HG02840 (cell line): ENCODE measurements around the gene TSPYL4.
"Not testable (repeated sequence)": the region's sequence is repeated elsewhere in the genome, so short reads cannot be mapped to it uniquely, and the experiment has no call there.

Source experiments
- ATAC-seq: cut with Tn5 transposase; IDR thresholded peaks from one replicate; pipeline ENCODE4 v1.9.1; 2021; ENCODE audit warnings: mild to moderate bottlenecking, moderate library complexity, moderate number of reproducible peaks; ENCODE audit not compliant: unreplicated experiment, low FRiP score

Gene TSPYL4

DNA sequence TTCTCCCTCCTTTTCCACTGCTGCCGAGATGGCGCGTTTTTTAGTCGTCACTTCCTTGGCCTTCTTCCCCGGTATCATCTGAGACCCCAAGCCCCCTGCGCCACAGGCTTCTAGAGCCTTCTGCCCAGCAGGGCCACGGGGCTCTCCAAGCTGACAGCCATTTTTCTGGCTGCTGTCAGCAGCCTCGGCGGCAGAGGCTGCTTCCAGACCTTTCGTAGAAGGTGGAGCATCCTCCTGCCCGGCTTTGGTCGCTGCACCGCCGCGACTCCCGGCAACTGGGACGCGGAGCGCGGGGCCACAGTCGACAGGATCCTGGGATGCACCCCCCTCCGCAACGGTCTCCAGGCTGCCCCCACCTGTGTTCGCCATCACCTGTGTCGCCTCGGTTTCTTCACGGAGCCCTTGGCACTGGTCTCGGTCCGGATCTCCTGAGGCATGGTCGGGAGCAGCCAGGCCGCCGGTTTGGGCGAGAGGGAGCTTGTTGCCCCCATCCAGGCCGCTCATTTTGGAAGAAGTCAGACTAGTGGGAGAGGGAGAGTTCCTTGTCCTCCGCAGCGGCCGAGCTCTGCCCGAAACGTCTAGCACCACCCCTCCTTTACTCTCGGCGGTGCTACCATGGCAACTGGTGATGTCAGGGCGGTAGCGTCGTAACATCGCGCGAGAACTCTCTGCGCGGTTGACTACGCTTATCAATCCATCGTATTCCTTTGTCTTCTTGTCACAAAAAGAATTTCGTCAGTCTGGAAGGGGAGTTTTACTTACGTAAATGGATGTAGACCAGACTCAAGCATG is at the start of gene TSPYL4:
Gene TSPYL4 (minus strand): TSS at position 571 of the 792 bp plus-strand sequence. CDS start 67 bp downstream, at position 504.
- ATAC-seq, result peak; percentile 99

DNA sequence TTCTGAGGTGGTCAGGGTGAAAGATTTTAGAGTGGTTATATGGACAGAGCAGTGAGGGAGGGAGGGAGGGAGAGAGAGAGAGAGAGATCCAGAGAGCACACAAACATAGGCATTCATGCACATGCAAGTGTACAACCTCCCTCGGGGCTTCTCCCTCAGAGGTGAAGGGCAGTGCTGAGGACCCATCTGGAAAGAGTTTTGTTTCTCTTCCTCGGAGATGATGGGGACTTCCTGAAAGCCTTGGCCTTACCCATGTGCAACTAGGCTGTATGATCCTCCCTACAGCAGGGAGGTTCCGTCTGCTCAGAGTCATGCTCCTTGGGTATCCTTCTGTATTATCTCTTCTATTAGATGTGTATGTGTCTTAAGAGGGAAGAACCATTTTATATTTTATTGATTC is 47.2 kb upstream of the TSPYL4 start:
- ATAC-seq, result no peak

DNA sequence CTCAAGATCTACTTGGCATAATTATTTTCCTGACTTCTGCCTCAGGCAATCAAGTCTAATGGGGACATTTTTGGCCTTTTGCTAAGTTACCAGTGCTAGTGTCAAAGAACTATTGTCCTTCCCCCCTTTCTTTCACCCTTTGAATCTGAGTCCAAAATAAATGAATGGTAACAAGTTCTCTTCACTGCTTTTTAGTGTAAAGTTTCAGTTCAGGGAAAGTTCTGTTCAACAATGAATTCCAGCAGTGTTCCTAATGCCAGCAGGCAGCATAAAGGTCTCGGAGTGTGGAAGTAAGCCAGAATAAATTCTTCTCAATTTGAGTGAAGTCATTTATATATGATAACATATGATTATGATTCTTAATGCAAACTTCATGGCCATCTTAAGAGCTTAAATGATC is 46.7 kb upstream of the TSPYL4 start:
- no peak for ATAC-seq

DNA sequence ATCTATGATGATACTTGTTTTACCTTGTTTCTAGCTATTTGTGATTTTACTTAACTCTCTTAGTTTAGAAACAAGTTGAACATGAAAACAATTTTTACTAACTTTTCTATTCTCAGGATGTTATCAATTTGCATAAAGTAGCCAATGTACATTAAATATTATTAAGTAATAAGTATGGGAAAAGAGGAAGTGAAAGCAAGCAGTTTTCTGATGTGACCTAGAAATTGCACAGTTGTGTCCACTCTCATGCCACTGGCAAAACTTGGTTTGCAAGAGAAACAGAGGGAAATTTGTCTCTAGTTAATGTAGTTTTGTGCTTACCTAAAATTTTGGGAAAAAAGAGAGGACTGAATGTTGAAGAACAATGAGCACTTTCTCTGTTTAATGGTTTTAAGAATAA is 45.1 kb upstream of the TSPYL4 start:
- ATAC-seq, result no peak

DNA sequence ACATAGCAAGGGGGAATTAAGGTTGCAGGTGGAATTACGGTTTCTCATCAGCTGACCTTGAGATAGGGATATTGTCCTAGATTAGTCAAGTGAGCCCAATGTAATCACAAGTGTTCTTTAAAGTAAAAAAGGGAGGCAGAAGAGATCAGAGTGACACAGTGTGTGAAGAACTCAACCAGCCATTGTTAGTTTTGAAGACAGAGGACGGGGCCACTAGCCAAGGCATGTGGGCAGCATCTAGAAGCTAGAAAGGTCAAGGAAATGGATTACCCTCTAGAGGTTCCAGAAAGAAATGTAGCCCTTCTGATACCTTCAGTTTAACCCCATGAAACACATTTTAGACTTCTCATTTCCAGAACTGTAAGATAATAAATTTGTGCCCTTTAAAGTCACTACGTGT is 44.4 kb upstream of the TSPYL4 start:
- ATAC-seq, result no peak

DNA sequence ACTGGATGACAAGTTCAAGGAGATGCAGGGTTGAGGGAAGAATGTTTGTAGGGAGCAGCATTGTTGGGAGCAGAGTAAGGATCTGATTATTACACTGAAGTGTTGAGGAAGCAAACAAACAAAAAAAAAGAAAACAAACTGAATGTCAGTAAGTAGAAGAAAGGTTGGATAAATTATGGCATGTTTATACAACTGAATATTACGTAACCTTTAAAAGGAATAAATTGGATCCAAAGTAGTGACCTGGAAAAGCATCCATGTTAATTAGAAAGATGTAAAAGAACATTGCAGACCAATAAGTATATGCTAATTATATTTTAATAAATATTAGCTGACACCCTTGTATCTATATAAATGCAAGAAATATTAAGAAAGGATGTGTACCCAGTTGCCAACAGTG is 38.7 kb upstream of the TSPYL4 start:
- no peak for ATAC-seq

DNA sequence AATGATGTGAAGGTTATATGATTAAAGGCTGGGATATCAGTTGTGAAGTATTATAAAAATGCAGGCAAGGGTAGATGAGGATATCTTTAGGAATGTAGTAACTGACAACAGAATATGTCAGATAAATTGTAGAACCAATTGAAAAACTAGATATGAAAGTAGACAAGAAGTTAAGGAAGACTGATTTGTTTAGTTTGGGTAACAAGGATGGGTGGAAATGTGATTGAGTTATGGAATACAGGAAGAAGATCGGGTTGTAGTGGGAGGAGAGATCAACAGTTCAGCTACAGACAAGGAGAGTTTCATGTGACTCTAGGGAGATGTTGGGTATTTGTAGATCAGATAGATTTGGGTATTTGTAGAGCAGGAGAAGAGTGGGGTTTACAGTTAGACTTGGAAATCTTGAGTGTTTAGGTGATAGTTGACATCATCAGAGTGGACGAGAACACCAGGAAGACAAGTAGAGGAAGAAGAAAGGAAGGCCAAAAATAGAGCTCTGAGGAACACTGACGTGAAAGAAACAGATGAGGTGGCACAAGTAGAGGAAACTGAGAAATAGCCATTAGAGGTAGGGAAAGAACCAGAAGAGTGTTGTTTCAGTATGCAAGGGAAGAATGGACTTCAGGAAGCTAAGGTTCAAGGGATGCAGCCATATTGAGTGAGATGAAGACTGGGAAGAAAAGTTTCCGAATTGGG is 38.0 kb upstream of the TSPYL4 start:
- ATAC-seq, result no peak

DNA sequence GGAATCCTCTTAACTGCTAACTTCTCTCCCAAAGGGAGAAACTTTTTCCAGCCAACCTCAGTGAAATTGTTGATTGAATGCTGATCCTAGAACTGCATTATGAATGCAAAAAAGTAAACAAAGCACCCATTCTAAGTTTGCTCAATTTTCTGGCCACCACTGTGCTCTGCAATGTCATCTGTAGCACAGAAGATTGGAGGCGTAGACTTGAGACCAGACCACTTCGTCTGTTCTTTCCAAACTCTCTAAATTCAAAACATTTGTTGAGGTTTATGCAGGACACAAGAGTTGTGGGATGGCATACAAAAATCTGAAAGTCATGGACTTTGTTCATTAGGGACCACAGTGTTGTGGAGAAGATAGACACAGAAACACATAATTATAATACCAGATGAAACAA is 36.9 kb upstream of the TSPYL4 start:
- no peak for ATAC-seq

DNA sequence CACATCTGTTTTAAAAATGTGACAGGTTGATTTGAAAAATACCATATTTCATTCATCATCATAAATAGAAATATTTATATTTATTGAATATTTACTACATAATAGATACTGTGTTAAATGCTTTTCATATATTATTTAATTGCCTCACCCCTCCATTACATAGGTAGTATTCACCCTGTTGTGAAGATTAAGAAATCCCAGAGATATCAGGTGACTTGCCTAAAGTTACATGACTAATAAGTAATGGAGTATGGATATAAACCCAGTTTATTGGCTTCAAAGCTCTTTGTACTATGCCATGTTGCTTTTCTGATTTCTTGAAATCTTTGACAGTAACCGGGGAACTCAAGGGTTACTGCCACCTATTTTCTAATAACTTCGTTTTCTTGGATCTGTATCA is 36.0 kb upstream of the TSPYL4 start:
- ATAC-seq, result no peak

DNA sequence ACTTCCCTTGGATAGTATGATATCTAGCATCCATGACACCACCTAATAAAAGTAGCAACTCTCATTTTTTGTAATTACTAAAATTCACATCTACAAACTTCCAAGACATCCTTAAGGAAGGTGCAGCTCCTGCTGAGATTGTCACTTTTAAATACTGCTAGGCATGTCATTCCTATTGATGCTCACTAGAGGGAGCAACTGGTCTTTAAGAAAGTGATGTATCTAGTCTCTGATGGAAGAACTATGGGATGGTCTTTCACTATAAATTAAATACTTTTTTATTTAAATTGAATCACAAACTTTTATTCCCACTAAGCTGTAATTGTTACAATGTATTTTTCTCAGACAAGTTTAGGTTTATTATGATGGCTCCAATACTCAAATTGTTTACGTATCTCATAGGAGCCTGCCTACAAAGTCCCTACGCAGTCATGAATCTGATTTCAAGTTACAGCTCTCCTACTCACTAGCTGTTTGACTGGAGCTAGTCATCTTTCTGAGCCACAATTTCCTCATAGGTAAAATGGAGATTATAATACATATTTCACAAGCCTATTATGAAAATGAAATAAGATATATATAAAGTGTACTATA is 33.9 kb upstream of the TSPYL4 start:
- ATAC-seq, result no peak

DNA sequence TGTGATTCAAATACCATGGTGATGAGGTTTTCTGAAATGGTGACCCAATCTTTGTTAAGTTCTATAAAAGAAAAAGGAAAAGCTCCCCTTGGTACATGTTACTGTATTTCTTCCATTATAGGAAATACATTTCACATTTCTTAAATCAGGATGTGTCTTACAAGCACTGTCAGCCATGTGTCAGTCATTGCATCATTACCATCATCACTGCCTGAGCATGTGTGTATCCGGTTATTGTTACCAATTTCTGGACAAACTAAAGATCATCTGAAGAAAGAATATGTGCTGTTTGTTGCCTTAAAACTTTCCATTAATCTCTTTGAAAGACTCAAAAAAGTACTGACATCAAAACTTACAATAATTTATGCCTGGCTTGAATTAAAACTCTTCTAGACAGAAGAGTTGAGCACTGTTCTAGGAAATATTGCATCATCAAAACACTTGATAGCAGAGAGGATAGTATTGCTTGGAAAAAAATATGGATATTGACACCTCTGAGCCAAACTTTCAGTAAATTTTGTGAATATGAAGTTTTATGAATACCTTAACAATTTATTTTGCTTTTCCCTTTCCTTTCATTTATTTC is 33.0 kb upstream of the TSPYL4 start:
- no peak for ATAC-seq

DNA sequence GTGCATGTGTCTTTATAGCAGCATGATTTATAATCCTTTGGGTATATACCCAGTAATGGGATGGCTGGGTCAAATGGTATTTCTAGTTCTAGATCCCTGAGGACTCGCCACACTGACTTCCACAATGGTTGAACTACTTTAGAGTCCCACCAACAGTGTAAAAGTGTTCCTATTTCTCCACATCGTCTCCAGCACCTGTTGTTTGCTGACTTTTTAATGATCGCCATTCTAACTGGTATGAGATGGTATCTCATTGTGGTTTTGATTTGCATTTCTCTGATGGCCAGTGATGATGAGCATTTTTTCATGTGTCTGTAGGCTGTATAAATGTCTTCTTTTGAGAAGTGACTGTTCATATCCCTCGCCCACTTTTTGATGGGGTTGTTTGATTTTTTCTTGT is 31.1 kb upstream of the TSPYL4 start:
- ATAC-seq, result not testable (repeated sequence)

DNA sequence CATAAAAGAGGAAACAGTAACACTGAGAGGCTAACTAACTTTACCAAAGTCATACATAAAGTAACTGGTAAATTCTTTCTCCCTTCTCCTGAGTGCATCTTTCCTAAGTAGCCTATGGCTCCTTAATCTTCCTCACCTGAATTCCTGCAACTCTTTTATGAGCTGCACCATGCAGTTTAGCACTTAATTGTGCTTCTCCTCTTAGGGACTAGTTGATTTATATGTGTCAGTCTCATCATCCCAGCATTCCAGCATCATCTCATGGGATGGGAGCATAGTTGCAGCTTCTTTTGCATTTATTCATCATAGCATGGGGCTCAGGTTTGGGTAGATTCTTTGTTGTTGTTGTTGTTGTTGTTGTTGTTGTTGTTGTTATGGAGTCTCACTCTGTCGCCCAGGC is 29.3 kb upstream of the TSPYL4 start:
- no peak for ATAC-seq

DNA sequence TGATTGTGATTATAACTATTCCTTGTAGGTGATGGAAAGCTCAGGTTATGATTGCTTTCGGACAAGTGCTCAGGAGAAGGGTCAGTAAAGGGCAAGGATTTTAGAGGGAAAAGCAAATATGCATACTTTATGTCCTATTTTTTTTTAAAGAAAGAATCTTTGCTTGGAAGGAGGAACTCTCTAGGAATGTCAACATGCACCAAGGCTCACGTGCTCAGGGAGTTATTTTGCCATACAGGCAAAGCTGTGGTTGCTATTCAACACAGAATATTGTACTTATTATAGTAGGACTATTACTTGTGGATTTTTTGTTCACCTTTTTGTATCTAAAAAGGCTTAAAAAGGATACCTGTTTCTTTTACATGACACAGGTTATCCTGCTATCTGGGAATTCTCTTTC is 28.8 kb upstream of the TSPYL4 start:
- ATAC-seq, result no peak

DNA sequence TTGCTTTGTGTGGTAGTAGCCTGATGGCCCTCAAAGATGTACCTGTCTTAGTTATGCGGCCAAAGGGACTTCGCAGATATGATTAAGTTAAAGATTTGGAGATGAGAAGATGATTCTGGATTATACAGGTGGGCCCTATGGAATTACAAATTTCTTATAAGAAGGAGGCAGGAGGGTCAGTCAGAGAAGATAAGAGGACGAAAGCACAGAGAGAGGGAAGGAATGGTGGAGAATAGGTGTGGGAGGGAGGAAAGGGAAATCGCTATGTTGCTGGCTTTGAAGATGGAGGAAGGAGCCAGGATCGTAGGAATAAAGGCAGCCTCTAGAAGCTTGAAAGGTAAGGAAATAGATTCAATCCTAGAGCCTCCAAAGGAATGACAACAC is 27.1 kb upstream of the TSPYL4 start:
- ATAC-seq, result no peak

DNA sequence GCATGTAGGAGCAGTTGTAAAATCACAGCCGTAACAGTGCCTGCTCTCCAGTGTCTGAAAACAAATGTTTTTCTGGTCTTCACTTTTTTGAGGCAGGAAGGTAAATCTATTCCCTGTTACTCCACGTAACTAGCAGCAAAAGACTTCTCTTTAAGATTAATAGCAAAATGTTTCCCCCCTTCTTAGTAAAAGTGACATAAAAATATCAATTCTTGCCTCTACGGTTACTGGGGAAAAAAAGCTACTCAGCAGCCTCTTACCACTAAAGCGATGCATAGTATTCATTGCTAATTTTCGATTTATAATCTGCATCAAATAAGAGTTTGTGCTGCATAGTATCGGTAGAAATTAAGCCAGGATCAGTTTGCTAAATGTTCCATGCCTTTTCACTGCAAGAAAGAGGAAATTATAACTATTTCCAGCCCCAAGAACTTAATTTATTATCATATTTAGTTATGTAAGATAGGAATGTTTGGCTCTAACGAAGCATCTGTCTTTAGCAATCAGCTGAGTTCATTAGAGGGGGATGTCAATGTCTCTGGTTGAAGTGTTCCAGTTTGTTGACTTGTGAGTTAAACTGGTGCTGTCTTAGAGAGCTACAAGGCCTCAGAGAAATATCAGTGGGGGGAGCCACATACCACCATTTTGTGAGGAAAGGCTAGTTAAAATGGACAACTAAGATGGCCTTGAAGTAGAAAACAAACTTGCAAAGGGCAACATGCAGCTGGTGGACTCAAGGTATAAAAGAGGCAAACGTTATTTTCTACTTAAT is 26.5 kb upstream of the TSPYL4 start:
- no peak for ATAC-seq

DNA sequence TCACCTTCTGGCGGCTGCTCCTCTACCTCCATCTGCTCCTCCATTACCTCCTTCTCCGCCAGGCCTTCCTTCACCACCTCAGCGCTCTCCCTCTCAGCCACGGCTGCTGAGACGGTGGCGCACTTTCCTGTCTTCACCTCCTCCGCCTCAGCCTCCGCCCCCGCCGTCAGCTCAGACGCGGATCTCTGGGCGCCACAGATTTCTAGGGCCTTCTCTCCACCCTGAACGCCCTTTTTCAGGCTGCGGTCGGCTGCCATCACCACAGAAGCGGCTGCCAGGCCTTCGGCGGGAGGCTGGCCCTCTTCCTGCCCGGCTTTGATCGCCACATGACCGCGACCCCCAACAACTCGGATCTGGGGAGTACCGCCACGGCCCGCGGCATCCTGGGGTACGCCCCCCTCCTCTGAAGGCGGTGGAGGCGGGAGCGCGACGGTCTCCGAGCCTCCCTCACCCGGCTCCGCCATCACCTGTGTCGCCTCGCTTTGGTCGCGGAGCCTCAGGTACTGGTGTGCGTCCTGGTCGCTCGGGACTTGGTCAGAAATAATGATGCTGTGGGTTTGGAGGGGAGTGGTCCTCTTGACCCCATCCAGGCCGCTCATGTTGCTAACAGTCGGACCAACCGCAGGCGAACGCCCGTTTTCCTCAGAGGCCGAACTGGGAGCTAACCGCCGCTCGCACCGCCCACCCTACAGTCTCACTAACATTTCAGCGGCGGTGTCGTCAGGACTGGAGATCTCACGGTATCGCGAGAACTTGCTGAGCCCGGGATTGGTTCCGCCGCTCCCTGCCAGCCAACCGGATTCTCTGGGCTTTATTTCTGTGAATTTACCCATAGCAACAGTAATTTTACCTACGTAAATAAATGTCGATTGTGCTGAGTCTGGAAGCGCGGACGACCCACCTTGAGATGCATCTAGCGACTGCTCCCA is 25.6 kb upstream of the TSPYL4 start, which contains the start of gene TSPYL1:
Gene TSPYL1 (minus strand): TSS at position 699 of the 929 bp plus-strand sequence. CDS start 100 bp downstream, at position 599.
- peak; percentile 98 for ATAC-seq

DNA sequence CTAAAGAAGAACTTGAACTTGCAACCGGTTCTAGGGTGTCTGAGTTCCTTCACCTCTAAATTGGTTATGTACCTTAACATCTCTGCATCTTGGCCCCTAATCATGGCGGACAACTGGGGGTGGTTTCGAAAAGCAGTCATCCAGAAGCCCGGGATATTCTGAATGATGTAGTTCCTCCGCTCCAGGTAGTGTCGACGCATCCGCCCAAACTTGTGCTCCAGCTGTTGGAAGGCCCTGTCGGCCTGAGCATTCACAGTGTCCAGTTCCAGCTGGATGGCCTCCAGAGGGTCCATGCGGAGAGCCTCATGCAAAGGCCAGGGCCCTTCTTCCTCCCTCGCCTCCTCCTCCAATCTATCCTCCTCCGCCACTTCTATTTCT is 25.0 kb upstream of the TSPYL4 start:
- peak; percentile 2 for ATAC-seq

DNA sequence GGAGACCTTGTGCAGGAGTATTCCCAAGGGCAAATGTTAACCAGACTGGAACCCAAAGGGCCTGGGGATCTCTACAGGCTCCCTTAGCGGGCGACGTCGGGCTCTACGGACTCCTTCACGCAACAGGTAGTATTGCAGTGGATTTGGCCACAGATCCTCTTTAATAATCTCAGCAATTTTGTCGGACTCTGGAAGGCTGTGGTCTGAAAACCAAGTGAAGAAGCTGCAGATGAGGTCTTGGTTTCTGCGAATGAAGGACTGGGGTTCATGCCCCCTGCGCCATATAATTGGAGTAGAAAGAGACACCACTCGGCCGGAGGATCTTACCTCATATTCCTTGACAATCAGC is 24.6 kb upstream of the TSPYL4 start:
- no peak for ATAC-seq

DNA sequence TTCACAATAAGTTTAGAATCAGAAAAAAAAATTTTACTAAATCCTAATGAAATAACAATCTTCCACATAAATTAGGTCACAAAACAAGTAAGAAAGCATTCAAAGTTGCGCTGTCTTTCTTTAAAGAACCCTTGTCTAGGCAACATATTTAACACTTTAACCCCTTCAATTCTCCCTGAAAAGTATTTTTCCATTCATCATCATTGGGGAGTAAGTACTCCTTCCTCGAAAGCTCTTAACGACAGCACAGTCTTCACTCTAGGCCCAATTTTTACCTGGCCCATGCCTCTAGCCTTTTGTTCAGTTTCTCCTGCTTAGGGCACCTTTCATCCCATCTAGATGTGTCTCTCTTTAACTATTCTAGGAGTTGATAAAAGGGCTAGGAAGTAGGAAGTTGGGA is 23.2 kb upstream of the TSPYL4 start:
- no peak for ATAC-seq
